Thyroid gland (tissue), 4 donors: ENCODE data around the gene CSAD.

Experiments used
- POLR2A ChIP-seq, 2 donors: fragments of 450-650 bp; IDR thresholded peaks; one replicate each; pipeline ENCODE4 v1.6.1; 2017; ENCODE audit warnings: antibody characterized with exemption in 2 of 2, mild to moderate bottlenecking in 2 of 2, moderate library complexity in 1 of 2
- TF ChIP-seq, protein P1 (sequence below), 6 experiments: fragments of 200-600 bp in 3 of 6; fragments of 450-650 bp in 3 of 6; sonication (generic) in 3 of 6; IDR thresholded peaks; one replicate each; pipeline ENCODE4 v1.5.1; 2016 to 2019; ENCODE audit warnings: antibody characterized with exemption in 6 of 6, mild to moderate bottlenecking in 2 of 6, inconsistent platforms in 1 of 6, moderate library complexity in 1 of 6

DNA sequence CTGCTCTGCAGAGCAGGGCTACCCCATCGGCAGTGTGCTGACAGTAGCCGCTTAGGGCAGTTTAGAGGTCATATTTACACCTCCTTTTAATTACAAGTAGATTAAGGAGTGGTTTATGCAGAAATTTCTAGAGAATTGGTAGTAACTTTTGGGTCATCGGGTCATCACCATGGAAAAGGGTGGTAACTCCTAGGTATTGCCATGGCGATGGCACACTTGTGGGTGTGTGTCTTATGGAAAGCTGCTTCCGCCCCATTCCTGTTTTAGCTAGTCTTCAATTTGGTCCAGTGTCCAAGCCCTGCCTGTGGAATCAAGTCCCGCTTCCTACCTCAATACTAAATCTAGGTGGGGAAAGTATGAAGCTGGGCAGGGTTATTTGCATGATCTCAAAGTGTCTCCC, 29.7 kb downstream of the CSAD start:
- TF ChIP-seq, protein P1, sequence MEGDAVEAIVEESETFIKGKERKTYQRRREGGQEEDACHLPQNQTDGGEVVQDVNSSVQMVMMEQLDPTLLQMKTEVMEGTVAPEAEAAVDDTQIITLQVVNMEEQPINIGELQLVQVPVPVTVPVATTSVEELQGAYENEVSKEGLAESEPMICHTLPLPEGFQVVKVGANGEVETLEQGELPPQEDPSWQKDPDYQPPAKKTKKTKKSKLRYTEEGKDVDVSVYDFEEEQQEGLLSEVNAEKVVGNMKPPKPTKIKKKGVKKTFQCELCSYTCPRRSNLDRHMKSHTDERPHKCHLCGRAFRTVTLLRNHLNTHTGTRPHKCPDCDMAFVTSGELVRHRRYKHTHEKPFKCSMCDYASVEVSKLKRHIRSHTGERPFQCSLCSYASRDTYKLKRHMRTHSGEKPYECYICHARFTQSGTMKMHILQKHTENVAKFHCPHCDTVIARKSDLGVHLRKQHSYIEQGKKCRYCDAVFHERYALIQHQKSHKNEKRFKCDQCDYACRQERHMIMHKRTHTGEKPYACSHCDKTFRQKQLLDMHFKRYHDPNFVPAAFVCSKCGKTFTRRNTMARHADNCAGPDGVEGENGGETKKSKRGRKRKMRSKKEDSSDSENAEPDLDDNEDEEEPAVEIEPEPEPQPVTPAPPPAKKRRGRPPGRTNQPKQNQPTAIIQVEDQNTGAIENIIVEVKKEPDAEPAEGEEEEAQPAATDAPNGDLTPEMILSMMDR (IDR thresholded peaks at IDR 0.05) = no peak
- TF ChIP-seq POLR2A (IDR thresholded peaks at IDR 0.05) = no peak
